OCI-LY7 (cell line): Measurements from ENCODE around the gene ENOX1. TPM values are rescaled to one million over a fixed set of nuclear protein-coding genes. Genes with fewer than 3 reads are reported as not detected.

Experiments
- BruUV-seq: library from RNA; stranded (reverse); fragments of 400-500 nt; replicated peaks from 2 replicates; lab custom pipeline; 2021; lab: Mats Ljungman, UMichigan
- CTCF ChIA-PET: fragments of 300-600 bp; sonication (Branson Sonifier 250); formaldehyde crosslinking; loops from one replicate; lab custom pipeline; 2022; ENCODE audit warnings: antibody characterized with exemption; ENCODE audit not compliant: unreplicated experiment; lab: Charles Lee
- POLR2A ChIA-PET: fragments of 300-600 bp; sonication (Branson Sonifier 250); formaldehyde crosslinking; loops from one replicate; lab custom pipeline; 2022; ENCODE audit warnings: antibody characterized with exemption; lab: Charles Lee
- DNase-seq: peaks from one replicate; pipeline ENCODE4 v3.0.0-alpha.2; 2015; ENCODE audit warnings: low spot score
- H2AFZ ChIP-seq: fragments of 200-600 bp; sonication (generic), shearing (Covaris generic); 2 replicates; pipeline ENCODE4 v1.6.1; 2014; ENCODE audit warnings: mild to moderate bottlenecking, antibody characterized with exemption, low read length, moderate library complexity
- H3K27ac ChIP-seq: fragments of 200-600 bp; sonication (generic); 2 replicates; pipeline ENCODE4 v1.5.1; 2014; ENCODE audit warnings: mixed run types, low read depth, mild to moderate bottlenecking, moderate library complexity, low read length, inconsistent platforms; ENCODE audit not compliant: poor library complexity, severe bottlenecking
- H3K36me3 ChIP-seq: fragments of 200-600 bp; sonication (generic); 2 replicates; pipeline ENCODE4 v1.6.1; 2014; ENCODE audit warnings: mild to moderate bottlenecking, antibody characterized with exemption, low read length, moderate library complexity, mixed read lengths; ENCODE audit not compliant: insufficient read depth
- H3K4me1 ChIP-seq: fragments of 200-600 bp; sonication (generic); 2 replicates; pipeline ENCODE4 v1.5.1; 2014; ENCODE audit warnings: mild to moderate bottlenecking, low read length; ENCODE audit not compliant: insufficient read depth, poor library complexity, severe bottlenecking
- H3K4me2 ChIP-seq: fragments of 200-600 bp; sonication (generic); 2 replicates; pipeline ENCODE4 v1.6.1; 2014; ENCODE audit warnings: mild to moderate bottlenecking, low read length
- H3K4me3 ChIP-seq: fragments of 200-600 bp; sonication (generic); 2 replicates; pipeline ENCODE4 v1.5.1; 2014; ENCODE audit warnings: mild to moderate bottlenecking, low read depth, low read length; ENCODE audit not compliant: poor library complexity, severe bottlenecking
- H3K79me2 ChIP-seq: fragments of 200-600 bp; sonication (generic); 2 replicates; pipeline ENCODE4 v1.6.1; 2016; ENCODE audit warnings: low read depth, mild to moderate bottlenecking, low read length, moderate library complexity, mixed read lengths; ENCODE audit not compliant: insufficient read depth
- H3K9me2 ChIP-seq: fragments of 200-600 bp; sonication (generic); 2 replicates; pipeline ENCODE4 v1.6.1; 2016; ENCODE audit warnings: mild to moderate bottlenecking, low read length, mixed read lengths; ENCODE audit not compliant: insufficient read depth
- H3K9me3 ChIP-seq: fragments of 200-600 bp; sonication (generic); 2 replicates; pipeline ENCODE4 v1.6.1; 2014; ENCODE audit warnings: mild to moderate bottlenecking, mixed run types, low read length, mixed read lengths
- H4K20me1 ChIP-seq: fragments of 200-600 bp; sonication (generic); 2 replicates; pipeline ENCODE4 v1.6.1; 2014; ENCODE audit warnings: mild to moderate bottlenecking, antibody characterized with exemption, low read length, moderate library complexity, mixed read lengths; ENCODE audit not compliant: insufficient read depth
- EZH2phosphoT487 ChIP-seq: fragments of 200-600 bp; sonication (generic); IDR thresholded peaks from 2 replicates; pipeline ENCODE4 v1.6.1; 2018; ENCODE audit warnings: low read depth, borderline replicate concordance, mild to moderate bottlenecking, mixed run types, antibody characterized with exemption, low read length, moderate library complexity, mixed read lengths
- intact Hi-C: fragments of 100-400 bp; cut with micrococcal nuclease; formaldehyde crosslinking; loops from one replicate; pipeline ENCODE4 v1.10.0; 2022; ENCODE audit not compliant: unreplicated experiment
- total RNA-seq, 2 experiments: library from RNA; depleted of rRNA in 1 of 2; stranded (reverse); fragments of >200 nt in 1 of 2; shearing (Covaris generic) in 1 of 2; gene quantifications; 2 replicates each; pipeline ENCODE4 v1.2.3, GENCODE V29; 2014 to 2022
- TF ChIP-seq, protein P1 (sequence below): fragments of 200-600 bp; sonication (generic); conservative IDR thresholded peaks from 2 replicates; pipeline ENCODE4 v1.5.1; 2014; ENCODE audit warnings: mild to moderate bottlenecking, antibody characterized with exemption, low read length, moderate library complexity, mixed read lengths

ENOX1 gene
- total RNA-seq, 2 experiments from 2014 or later = 0.03 TPM; not detected in 1

DNA sequence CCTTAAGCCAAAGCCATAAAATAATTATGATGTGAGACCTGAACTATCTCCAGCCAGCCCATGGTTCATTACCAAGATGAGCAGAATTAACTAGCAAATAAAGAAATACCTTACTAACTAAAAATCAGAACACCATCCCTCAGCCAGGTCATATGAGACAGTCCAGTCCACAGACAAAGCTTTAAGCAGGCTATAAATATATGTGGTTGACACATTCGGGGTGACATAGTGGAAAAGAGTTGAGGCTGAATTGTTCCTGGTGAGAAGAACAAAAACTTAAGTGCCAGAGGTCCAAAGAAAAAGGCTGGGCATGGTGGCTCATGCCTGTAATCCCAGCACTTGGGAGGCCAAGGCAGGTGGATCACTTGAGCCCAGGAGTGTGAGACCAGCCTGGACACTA, 30.9 kb downstream of the ENOX1 start:
- Histone ChIP-seq H3K4me3 (no peak overlapping the region), H4K20me1 (no peaks in the 10 kb centered on the region), H3K27ac (no peak overlapping the region), H3K4me2 (no peak overlapping the region), H3K4me1 (no peaks in the 10 kb centered on the region), H3K9me3 (no peaks in the 10 kb centered on the region), H3K36me3 (no peaks in the 10 kb centered on the region), H2AFZ (no peak overlapping the region), H3K9me2 (no peaks in the 10 kb centered on the region), H3K79me2 (no peaks in the 10 kb centered on the region)
- intact Hi-C loops = no loop called here
- no peak for DNase-seq
- BruUV-seq = no TSS peak
- ChIA-PET CTCF (no interaction called here), POLR2A (no interaction called here)
- TF ChIP-seq, protein P1, sequence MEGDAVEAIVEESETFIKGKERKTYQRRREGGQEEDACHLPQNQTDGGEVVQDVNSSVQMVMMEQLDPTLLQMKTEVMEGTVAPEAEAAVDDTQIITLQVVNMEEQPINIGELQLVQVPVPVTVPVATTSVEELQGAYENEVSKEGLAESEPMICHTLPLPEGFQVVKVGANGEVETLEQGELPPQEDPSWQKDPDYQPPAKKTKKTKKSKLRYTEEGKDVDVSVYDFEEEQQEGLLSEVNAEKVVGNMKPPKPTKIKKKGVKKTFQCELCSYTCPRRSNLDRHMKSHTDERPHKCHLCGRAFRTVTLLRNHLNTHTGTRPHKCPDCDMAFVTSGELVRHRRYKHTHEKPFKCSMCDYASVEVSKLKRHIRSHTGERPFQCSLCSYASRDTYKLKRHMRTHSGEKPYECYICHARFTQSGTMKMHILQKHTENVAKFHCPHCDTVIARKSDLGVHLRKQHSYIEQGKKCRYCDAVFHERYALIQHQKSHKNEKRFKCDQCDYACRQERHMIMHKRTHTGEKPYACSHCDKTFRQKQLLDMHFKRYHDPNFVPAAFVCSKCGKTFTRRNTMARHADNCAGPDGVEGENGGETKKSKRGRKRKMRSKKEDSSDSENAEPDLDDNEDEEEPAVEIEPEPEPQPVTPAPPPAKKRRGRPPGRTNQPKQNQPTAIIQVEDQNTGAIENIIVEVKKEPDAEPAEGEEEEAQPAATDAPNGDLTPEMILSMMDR = no peak
- TF ChIP-seq EZH2phosphoT487 = no peak

DNA sequence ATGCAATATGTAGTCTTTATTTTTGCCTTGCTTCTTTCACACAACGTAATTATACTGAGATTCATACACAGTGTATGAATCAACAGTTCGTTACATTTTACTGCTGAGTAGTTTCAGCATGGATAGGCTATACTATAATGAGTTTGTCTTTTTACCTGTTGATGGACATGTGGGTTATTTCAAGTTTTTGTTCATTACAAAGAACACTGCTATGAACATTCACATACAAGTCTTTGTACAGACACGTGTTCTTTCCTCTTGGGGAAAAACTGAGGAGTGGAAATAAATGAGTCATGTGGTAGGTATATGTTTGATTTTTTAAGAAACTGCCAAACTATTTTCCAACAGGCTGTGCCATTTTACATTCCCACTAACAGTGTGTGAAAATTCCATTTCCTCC, 35.1 kb downstream of the ENOX1 start:
- H3K79me2 ChIP-seq = no peaks in the 10 kb centered on the region
- H4K20me1 ChIP-seq = no peaks in the 10 kb centered on the region
- no peak for TF ChIP-seq EZH2phosphoT487
- TF ChIP-seq, protein P1 = no peak
- no peak overlapping the region for H3K4me3 ChIP-seq
- no peak overlapping the region for H2AFZ ChIP-seq
- ChIA-PET POLR2A (no interaction called here), CTCF (no interaction called here)
- DNase-seq = no peak
- H3K36me3 ChIP-seq = no peaks in the 10 kb centered on the region
- no peak overlapping the region for H3K4me2 ChIP-seq
- no peak overlapping the region for H3K27ac ChIP-seq
- no TSS peak for BruUV-seq
- H3K9me3 ChIP-seq = no peaks in the 10 kb centered on the region
- no peaks in the 10 kb centered on the region for H3K9me2 ChIP-seq
- no peaks in the 10 kb centered on the region for H3K4me1 ChIP-seq
- intact Hi-C loops = no loop called here

DNA sequence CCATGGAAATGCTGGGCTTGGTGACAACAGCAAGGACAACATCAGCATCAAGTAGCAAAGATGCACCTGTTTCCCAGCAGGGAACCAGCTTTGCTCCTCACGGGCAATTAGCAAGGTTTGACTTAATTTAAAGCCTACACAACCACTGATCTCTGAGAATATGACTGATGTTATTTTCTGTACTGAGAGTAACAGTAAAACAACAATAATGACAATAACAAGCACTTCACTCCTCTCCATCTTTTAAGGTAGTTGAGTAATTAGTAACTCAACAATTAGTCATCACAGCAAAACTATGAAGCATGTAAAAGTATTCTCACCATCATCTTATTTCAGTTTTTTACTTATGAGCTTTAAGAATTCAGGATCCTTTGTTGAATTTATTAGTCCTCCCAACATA, 37.3 kb downstream of the ENOX1 start:
- no peaks in the 10 kb centered on the region for H3K79me2 ChIP-seq
- no peak for DNase-seq
- H4K20me1 ChIP-seq = no peaks in the 10 kb centered on the region
- no peak overlapping the region for H2AFZ ChIP-seq
- no peaks in the 10 kb centered on the region for H3K9me2 ChIP-seq
- H3K36me3 ChIP-seq = no peaks in the 10 kb centered on the region
- ChIA-PET CTCF (no interaction called here), POLR2A (interaction anchor here (0.7 to 1.0 kb wide), 2 partner anchors 57 to 331 kb away, joined by 3 read pairs; no protein-coding TSS in a partner anchor)
- TF ChIP-seq, protein P1 = no peak
- TF ChIP-seq EZH2phosphoT487 = no peak
- no peak overlapping the region for H3K27ac ChIP-seq
- H3K4me2 ChIP-seq = no peak overlapping the region
- H3K4me1 ChIP-seq = no peaks in the 10 kb centered on the region
- no TSS peak for BruUV-seq
- intact Hi-C loops = no loop called here
- H3K9me3 ChIP-seq = no peaks in the 10 kb centered on the region
- no peak overlapping the region for H3K4me3 ChIP-seq
